Sigmoid colon (tissue), 4 donors: Measurements from ENCODE around the gene SLC17A7.

Experiments used
- POLR2A ChIP-seq, 2 donors: fragments of 450-650 bp; IDR thresholded peaks; one replicate each; pipeline ENCODE4 v1.6.1; 2016; ENCODE audit warnings: antibody characterized with exemption in 2 of 2, mild to moderate bottlenecking in 2 of 2, moderate library complexity in 2 of 2
- POLR2AphosphoS5 ChIP-seq, 4 donors: sonication (generic); formaldehyde crosslinking; IDR thresholded peaks; one replicate each; pipeline ENCODE4 v1.6.1; 2017; ENCODE audit warnings: antibody characterized with exemption in 4 of 4
- TF ChIP-seq, protein P1 (sequence below), 4 experiments: fragments of 450-650 bp in 3 of 4; fragments of 200-600 bp in 1 of 4; IDR thresholded peaks; one replicate each; pipeline ENCODE4 v1.5.1; 2016 to 2019; ENCODE audit warnings: antibody characterized with exemption in 4 of 4, mild to moderate bottlenecking in 3 of 4, moderate library complexity in 2 of 4

DNA sequence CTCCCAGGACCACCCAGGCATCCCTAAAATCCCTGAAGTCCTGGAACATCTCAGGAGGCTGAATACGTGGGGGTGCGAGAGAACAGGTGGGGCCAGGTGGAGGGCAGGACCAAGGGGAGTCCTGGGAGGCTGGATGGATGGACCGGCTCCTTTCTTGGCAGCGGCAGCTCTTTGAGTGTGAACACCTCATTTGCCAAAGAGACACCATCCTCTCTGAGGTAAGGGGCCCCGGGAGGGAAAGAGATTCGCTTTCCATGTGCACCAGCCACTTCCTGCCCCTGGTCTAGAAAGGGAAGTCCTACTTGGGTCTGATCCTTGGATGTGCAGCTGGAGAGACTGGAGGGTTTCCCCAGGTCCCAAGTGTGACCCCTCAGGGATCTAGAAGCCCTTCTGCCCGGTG, 34.2 kb downstream of the SLC17A7 start:
- TF ChIP-seq, protein P1, sequence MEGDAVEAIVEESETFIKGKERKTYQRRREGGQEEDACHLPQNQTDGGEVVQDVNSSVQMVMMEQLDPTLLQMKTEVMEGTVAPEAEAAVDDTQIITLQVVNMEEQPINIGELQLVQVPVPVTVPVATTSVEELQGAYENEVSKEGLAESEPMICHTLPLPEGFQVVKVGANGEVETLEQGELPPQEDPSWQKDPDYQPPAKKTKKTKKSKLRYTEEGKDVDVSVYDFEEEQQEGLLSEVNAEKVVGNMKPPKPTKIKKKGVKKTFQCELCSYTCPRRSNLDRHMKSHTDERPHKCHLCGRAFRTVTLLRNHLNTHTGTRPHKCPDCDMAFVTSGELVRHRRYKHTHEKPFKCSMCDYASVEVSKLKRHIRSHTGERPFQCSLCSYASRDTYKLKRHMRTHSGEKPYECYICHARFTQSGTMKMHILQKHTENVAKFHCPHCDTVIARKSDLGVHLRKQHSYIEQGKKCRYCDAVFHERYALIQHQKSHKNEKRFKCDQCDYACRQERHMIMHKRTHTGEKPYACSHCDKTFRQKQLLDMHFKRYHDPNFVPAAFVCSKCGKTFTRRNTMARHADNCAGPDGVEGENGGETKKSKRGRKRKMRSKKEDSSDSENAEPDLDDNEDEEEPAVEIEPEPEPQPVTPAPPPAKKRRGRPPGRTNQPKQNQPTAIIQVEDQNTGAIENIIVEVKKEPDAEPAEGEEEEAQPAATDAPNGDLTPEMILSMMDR (IDR thresholded peaks at IDR 0.05): no peak
- TF ChIP-seq POLR2A (IDR thresholded peaks at IDR 0.05) (no peak), POLR2AphosphoS5 (IDR thresholded peaks at IDR 0.05) (no peak)
